K562 treated with DMSO at 1 percent for 12 hours (cell line): ENCODE results near the gene HSF2BP. TPM values are rescaled to one million over a fixed set of nuclear protein-coding genes. Genes with fewer than 3 reads are reported as not detected.

Experiments
- total RNA-seq: library from RNA; unstranded; fragments of 300-600 nt; gene quantifications from 2 replicates; pipeline ENCODE4 v1.2.3, GENCODE V29; 2022; ENCODE audit not compliant: insufficient read depth

HSF2BP gene
- 0.72 TPM in 1 of 2 replicates, not detected in the other for total RNA-seq

GRCh38 chr21:43659136-43660000 is at the start of gene HSF2BP, which contains the start of gene RRP1B:
Gene HSF2BP, minus strand, starts transcription at chr21:43659488. Its CDS starts 1,392 bp downstream, at chr21:43658096.
Gene RRP1B, plus strand, starts transcription at chr21:43659560. Its CDS starts 105 bp downstream, at chr21:43659665.

Other genes with a start within 250 kb of the HSF2BP start
- gene SIK1, start 232.4 kb downstream of the HSF2BP start, total RNA-seq = not detected in 2 replicates
- gene RRP1B, start 72 bp upstream of the HSF2BP start, total RNA-seq = 9.1 and 30.0 TPM in 2 replicates
- gene PDXK, start 59.6 kb upstream of the HSF2BP start, total RNA-seq = 50.5 and 63.9 TPM in 2 replicates
- gene CSTB, start 116.8 kb upstream of the HSF2BP start, total RNA-seq = 56.2 and 61.7 TPM in 2 replicates
- gene RRP1, start 130.1 kb upstream of the HSF2BP start, total RNA-seq = 18.3 and 23.7 TPM in 2 replicates
- gene AGPAT3, start 205.7 kb upstream of the HSF2BP start, total RNA-seq = 23.0 and 54.1 TPM in 2 replicates